ENCODE results near the gene ZFP92. TPM values are rescaled to one million over a fixed set of nuclear protein-coding genes. Genes with fewer than 3 reads are reported as not detected.

ZFP92 gene, protein sequence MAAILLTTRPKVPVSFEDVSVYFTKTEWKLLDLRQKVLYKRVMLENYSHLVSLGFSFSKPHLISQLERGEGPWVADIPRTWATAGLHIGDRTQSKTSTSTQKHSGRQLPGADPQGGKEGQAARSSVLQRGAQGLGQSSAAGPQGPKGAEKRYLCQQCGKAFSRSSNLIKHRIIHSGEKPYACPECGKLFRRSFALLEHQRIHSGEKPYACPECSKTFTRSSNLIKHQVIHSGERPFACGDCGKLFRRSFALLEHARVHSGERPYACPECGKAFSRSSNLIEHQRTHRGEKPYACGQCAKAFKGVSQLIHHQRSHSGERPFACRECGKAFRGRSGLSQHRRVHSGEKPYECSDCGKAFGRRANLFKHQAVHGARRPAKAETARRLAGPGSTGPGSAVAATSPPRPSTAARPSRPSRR
- 0.19 TPM for total RNA-seq
- 0.27 TPM for polyA plus RNA-seq
- long read RNA-seq, donor 1, result 0 reads
- long read RNA-seq, donor 2, result 0 reads
- long read RNA-seq, donor 3, result 0 reads
- long read RNA-seq, donor 4, result 0 reads
- long read RNA-seq, donor 5, result 0 reads
- long read RNA-seq, donor 6, result 0 reads
- long read RNA-seq, donor 7, result 0 reads
- long read RNA-seq, donor 8, result 0 reads
- long read RNA-seq, donor 9, result 0 reads
- long read RNA-seq, donor 10, result 0 reads

DNA sequence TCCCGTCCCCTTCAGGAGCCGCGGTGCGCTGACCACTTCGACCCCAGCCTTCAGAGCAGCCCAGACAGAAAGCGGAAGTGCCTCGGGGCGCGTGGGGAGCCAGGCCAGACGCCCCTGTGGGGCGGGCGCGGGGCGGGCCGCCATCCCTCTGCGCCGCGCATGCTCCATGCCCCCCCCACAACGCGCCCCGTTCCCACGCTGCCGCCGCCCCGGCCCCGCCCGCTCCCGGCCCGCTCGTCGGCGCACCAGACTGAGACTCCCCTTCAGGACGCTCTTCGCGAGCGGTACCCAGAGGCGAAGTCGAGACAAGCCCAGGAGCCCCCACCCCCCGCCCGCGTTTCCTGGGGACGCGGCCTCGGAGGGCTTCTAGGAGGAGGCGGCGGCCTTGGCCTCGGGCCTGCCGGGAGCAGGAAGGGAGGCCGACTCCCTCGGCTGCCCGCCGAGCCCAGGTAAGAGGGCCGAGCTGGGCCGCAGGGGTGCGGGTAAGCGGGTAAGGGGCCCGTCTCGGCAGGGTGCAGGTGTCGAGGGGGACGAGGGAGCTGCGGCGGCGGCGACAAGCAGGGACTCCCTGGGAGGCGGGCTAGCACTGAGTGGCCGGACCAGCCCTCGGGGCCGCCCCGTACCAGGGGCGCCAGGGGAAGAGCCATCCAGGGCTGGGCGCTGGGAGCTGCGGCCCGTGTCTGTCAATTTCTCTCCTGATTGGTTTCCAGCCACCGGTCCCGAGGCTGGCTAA is at the start of gene ZFP92:
TSS of gene ZFP92 (plus strand) at position 218 of the 733 bp plus-strand sequence. CDS start 6,851 bp downstream, outside the sequence.
- H3K27ac ChIP-seq (ENCODE audit: low read depth in 1 of 2, low read length in 1 of 2), result no peak within 1 kb of the TSS
- H3K4me3 ChIP-seq (ENCODE audit: low read length in 2 of 2), result peak within 1 kb of the TSS; percentile 20 to 47
- peaks cover 0 to 26% of the 10 kb centered on the region in 2 donors for H3K27me3 ChIP-seq (ENCODE audit: control insufficient read depth in 2 of 2, insufficient read depth in 1 of 2, low read length in 1 of 2)
- peak in 3 of 9 donors; percentile 4 to 17 (median 6) for DNase-seq (ENCODE audit: low read depth in 6 of 9, low spot score in 9 of 9)
- 1% methylated on average over 70 of the region's 75 CpGs for WGBS
- peaks cover 0 to 6% of the 10 kb centered on the region in 2 donors for H3K4me1 ChIP-seq (ENCODE audit: control insufficient read depth in 2 of 2, insufficient read depth in 2 of 2, low read length in 2 of 2)
- no peaks in the 10 kb centered on the region for H3K36me3 ChIP-seq (ENCODE audit: control insufficient read depth in 2 of 2, insufficient read depth in 2 of 2, low read length in 1 of 2)
- no peaks in the 10 kb centered on the region for H3K9me3 ChIP-seq (ENCODE audit: control insufficient read depth in 2 of 2, insufficient read depth in 1 of 2, low read length in 1 of 2)

DNA sequence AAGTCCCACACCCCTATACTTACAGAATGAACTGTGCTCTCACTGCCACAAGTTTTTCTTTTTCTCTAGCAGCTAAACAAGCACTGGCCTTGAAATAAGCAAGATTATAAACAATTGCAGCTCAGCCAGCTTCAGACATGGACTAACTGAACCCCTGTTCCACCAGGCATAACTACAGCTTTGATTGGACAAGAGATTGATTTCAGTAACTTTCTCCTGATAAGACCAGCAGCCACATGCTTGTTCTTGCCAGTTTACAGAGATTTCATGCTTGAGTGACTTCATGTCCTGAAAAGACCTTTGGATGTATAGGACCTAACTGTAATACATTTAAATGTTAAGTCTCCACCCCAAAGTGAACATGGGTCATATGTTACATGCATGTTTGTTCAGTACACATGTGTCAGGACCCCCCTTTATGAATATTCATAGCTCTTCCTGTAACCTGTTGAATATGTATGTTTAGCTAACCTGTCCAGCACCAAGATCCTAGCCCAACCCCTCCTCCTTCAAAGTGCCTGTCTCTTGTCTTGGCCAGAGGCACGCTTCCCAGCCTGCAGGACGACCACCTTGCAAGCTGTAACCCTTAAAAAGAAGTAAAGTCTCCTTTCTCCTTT is 49.4 kb upstream of the ZFP92 start:
- WGBS, result 88% methylated on average over 2 of the region's 2 CpGs
- no peak for DNase-seq (ENCODE audit: low read depth in 6 of 9, low spot score in 9 of 9)
- peaks cover 0 to 11% of the 10 kb centered on the region in 2 donors for H3K9me3 ChIP-seq (ENCODE audit: control insufficient read depth in 2 of 2, insufficient read depth in 1 of 2, low read length in 1 of 2)
- no peak overlapping the region for H3K4me3 ChIP-seq (ENCODE audit: low read length in 2 of 2)
- no peaks in the 10 kb centered on the region for H3K27me3 ChIP-seq (ENCODE audit: control insufficient read depth in 2 of 2, insufficient read depth in 1 of 2, low read length in 1 of 2)
- H3K4me1 ChIP-seq (ENCODE audit: control insufficient read depth in 2 of 2, insufficient read depth in 2 of 2, low read length in 2 of 2), result no peaks in the 10 kb centered on the region
- no peak overlapping the region for H3K27ac ChIP-seq (ENCODE audit: low read depth in 1 of 2, low read length in 1 of 2)
- H3K36me3 ChIP-seq (ENCODE audit: control insufficient read depth in 2 of 2, insufficient read depth in 2 of 2, low read length in 1 of 2), result no peaks in the 10 kb centered on the region

DNA sequence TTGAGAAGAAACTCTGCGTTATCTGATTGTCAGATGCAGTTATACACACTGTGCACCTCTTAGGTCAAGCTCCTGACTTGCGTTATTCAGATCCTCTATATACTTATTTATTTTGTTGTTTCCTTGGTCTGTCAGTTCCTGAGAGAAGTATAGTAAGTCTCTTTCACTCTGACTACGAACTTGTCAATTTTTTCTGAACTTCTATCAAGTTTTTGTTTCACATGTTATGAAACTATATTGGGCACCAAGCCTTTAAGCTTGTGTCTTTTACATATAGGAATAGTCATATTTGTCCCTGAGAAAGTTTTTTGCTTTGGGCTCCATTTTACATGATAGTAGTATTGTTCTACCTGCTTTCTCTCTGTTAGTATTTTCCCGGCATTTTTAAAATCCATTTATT is 45.6 kb upstream of the ZFP92 start:
- DNase-seq (ENCODE audit: low read depth in 6 of 9, low spot score in 9 of 9), result no peak
- no peaks in the 10 kb centered on the region for H3K36me3 ChIP-seq (ENCODE audit: control insufficient read depth in 2 of 2, insufficient read depth in 2 of 2, low read length in 1 of 2)
- no peak overlapping the region for H3K27ac ChIP-seq (ENCODE audit: low read depth in 1 of 2, low read length in 1 of 2)
- 93% methylated on average over 4 of the region's 4 CpGs for WGBS
- no peak overlapping the region for H3K4me3 ChIP-seq (ENCODE audit: low read length in 2 of 2)
- H3K4me1 ChIP-seq (ENCODE audit: control insufficient read depth in 2 of 2, insufficient read depth in 2 of 2, low read length in 2 of 2), result no peaks in the 10 kb centered on the region
- H3K27me3 ChIP-seq (ENCODE audit: control insufficient read depth in 2 of 2, insufficient read depth in 1 of 2, low read length in 1 of 2), result no peaks in the 10 kb centered on the region
- no peaks in the 10 kb centered on the region for H3K9me3 ChIP-seq (ENCODE audit: control insufficient read depth in 2 of 2, insufficient read depth in 1 of 2, low read length in 1 of 2)

DNA sequence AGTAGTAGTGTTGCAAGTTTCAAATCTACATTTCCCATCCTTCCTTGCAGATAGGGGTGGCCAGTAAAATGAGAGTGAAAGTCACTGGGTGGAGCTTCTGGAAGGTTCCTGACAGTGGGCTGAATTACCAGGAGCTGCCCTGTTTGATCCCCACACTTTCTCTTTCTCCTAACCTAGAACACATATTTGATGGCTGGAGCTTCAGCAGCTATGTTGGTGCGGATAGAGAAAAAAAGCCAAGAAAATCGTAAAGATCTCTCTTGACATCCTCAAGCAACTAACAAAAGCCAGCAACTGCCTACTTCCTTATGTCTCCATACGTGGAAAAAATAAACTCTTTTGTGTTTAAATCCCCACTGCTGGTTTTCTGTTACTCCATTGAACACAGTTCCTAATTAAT is 45.2 kb upstream of the ZFP92 start:
- no peaks in the 10 kb centered on the region for H3K36me3 ChIP-seq (ENCODE audit: control insufficient read depth in 2 of 2, insufficient read depth in 2 of 2, low read length in 1 of 2)
- DNase-seq (ENCODE audit: low read depth in 6 of 9, low spot score in 9 of 9), result no peak
- H3K27ac ChIP-seq (ENCODE audit: low read depth in 1 of 2, low read length in 1 of 2), result no peak overlapping the region
- H3K9me3 ChIP-seq (ENCODE audit: control insufficient read depth in 2 of 2, insufficient read depth in 1 of 2, low read length in 1 of 2), result no peaks in the 10 kb centered on the region
- H3K4me3 ChIP-seq (ENCODE audit: low read length in 2 of 2), result no peak overlapping the region
- H3K27me3 ChIP-seq (ENCODE audit: control insufficient read depth in 2 of 2, insufficient read depth in 1 of 2, low read length in 1 of 2), result no peaks in the 10 kb centered on the region
- WGBS, result 92% methylated on average over 3 of the region's 3 CpGs
- no peaks in the 10 kb centered on the region for H3K4me1 ChIP-seq (ENCODE audit: control insufficient read depth in 2 of 2, insufficient read depth in 2 of 2, low read length in 2 of 2)

DNA sequence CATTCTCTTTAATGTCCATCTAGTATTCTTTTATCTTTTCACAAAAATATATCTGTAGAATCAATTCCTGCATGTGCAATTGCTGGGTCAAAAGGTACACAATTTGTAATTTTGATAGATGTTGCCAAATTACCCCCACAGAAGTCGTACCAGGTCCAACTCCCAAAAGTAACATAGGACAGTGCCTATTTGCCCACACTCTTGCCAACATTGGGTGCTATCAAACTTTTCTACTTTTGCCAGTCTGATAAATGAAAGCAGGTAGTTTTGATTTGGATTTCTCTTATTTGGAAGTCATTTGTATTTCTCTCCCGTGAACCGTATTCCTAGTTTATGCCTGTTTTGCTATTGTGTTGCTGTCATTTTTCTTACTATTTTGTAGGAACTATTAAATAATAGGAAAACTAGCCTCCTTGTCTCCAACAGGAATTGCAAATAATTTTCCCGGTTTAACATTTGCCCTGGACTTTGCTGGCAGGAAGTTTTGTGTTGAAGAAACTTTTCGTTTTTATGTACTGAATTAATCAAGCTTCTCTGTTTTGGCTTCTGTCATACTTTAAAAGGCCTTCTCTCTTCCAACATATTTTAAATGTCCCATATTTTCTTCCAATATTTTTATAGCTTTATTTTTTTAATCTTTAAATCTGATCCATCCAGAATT is 44.3 kb upstream of the ZFP92 start:
- no peak overlapping the region for H3K27ac ChIP-seq (ENCODE audit: low read depth in 1 of 2, low read length in 1 of 2)
- no peaks in the 10 kb centered on the region for H3K27me3 ChIP-seq (ENCODE audit: control insufficient read depth in 2 of 2, insufficient read depth in 1 of 2, low read length in 1 of 2)
- H3K36me3 ChIP-seq (ENCODE audit: control insufficient read depth in 2 of 2, insufficient read depth in 2 of 2, low read length in 1 of 2), result no peaks in the 10 kb centered on the region
- 93% methylated on average over 5 of the region's 5 CpGs for WGBS
- H3K9me3 ChIP-seq (ENCODE audit: control insufficient read depth in 2 of 2, insufficient read depth in 1 of 2, low read length in 1 of 2), result no peaks in the 10 kb centered on the region
- H3K4me1 ChIP-seq (ENCODE audit: control insufficient read depth in 2 of 2, insufficient read depth in 2 of 2, low read length in 2 of 2), result no peaks in the 10 kb centered on the region
- H3K4me3 ChIP-seq (ENCODE audit: low read length in 2 of 2), result no peak overlapping the region
- DNase-seq (ENCODE audit: low read depth in 6 of 9, low spot score in 9 of 9), result no peak

DNA sequence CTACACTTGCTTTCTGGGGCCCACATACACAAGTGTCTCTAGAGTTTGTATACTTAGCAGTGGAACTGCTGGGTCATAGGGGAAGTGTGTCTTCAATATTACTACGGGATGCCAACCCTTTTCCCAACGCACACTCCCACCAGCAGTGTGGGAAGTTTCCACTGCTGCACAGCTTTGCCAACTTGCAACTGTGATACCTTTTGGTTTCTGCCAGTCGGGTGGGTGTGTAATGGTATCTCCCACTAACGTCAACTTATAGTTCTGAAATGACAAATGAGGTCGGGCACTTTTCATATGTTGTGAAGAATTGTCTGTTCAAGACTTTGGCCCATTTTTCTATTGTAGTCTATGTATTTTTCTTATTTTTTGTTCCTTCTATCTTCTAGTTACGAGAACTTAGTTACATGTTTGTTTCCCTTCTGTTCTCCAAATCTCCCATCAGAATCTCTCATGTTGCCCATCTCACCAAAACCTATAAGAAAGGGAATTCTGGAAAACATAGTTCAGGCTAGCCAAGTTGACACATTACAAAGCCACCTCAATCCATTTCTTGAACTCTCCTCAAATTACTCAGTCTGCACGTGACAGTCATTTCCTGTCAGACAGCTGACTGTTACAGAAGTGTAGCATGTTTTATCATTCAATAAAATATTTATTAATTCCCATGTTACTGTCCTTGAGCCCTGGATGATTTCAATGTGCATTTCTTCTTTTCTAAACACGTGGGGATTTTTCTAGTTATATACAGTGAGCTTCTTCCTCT is 40.8 kb upstream of the ZFP92 start:
- no peak for DNase-seq (ENCODE audit: low read depth in 6 of 9, low spot score in 9 of 9)
- Histone ChIP-seq H3K4me1 (ENCODE audit: control insufficient read depth in 2 of 2, insufficient read depth in 2 of 2, low read length in 2 of 2) (no peaks in the 10 kb centered on the region), H3K9me3 (ENCODE audit: control insufficient read depth in 2 of 2, insufficient read depth in 1 of 2, low read length in 1 of 2) (no peaks in the 10 kb centered on the region), H3K27ac (ENCODE audit: low read depth in 1 of 2, low read length in 1 of 2) (no peak overlapping the region), H3K36me3 (ENCODE audit: control insufficient read depth in 2 of 2, insufficient read depth in 2 of 2, low read length in 1 of 2) (no peaks in the 10 kb centered on the region), H3K4me3 (ENCODE audit: low read length in 2 of 2) (no peak overlapping the region), H3K27me3 (ENCODE audit: control insufficient read depth in 2 of 2, insufficient read depth in 1 of 2, low read length in 1 of 2) (no peaks in the 10 kb centered on the region)
- WGBS, result 68% methylated on average over 8 of the region's 8 CpGs

DNA sequence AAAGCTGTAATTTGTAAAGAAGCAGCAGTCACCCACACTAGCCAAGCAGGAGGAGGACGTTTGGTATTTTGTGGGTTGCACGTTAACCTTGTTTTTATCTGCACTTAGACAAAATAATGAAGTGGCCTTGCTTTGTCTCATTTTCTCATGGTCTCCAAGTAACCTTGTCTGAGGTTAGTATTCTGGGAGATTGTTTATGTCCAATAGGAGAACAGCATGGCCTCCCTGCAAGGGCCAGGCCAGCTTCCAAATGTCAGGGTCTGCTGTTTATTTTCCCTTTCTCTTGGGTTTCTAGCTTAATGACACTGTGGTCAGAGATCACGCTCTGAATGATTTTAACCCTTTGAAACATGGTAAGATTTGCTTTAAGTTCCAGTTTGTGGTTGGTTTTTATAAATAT is 40.0 kb upstream of the ZFP92 start:
- DNase-seq (ENCODE audit: low read depth in 6 of 9, low spot score in 9 of 9), result no peak

DNA sequence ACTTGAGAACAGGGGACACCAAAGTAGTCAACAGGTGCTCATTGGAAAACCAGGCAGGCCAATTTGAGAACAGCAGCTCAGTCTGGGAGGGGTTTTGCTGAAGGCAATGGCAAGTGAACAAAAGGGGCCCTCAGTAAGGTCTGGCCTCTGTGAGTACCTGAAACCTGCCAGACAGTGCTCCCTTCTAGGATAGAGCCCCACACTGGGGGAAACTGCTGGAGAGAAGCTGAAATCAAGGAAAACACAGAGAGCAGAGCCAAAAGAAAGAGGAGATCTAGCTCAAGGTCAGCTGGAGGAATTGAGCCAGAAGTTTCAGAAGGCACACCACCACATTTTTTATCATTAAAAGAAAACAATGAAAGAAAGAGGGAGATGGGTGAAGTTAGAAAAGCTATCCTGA is 38.3 kb upstream of the ZFP92 start:
- Histone ChIP-seq H3K4me3 (ENCODE audit: low read length in 2 of 2) (no peak overlapping the region), H3K9me3 (ENCODE audit: control insufficient read depth in 2 of 2, insufficient read depth in 1 of 2, low read length in 1 of 2) (no peaks in the 10 kb centered on the region), H3K4me1 (ENCODE audit: control insufficient read depth in 2 of 2, insufficient read depth in 2 of 2, low read length in 2 of 2) (no peaks in the 10 kb centered on the region), H3K27ac (ENCODE audit: low read depth in 1 of 2, low read length in 1 of 2) (no peak overlapping the region), H3K36me3 (ENCODE audit: control insufficient read depth in 2 of 2, insufficient read depth in 2 of 2, low read length in 1 of 2) (no peaks in the 10 kb centered on the region), H3K27me3 (ENCODE audit: control insufficient read depth in 2 of 2, insufficient read depth in 1 of 2, low read length in 1 of 2) (peaks cover 0 to 2% of the 10 kb centered on the region in 2 donors)
- DNase-seq (ENCODE audit: low read depth in 6 of 9, low spot score in 9 of 9), result no peak

More for the DNA sequence above, 40.0 kb upstream of the ZFP92 start:
- no peak overlapping the region for H3K27ac ChIP-seq (ENCODE audit: low read depth in 1 of 2, low read length in 1 of 2)
- 89% methylated on average over 3 of the region's 3 CpGs for WGBS
- no peaks in the 10 kb centered on the region for H3K4me1 ChIP-seq (ENCODE audit: control insufficient read depth in 2 of 2, insufficient read depth in 2 of 2, low read length in 2 of 2)
- no peaks in the 10 kb centered on the region for H3K36me3 ChIP-seq (ENCODE audit: control insufficient read depth in 2 of 2, insufficient read depth in 2 of 2, low read length in 1 of 2)
- no peak overlapping the region for H3K4me3 ChIP-seq (ENCODE audit: low read length in 2 of 2)
- peaks cover 0 to 2% of the 10 kb centered on the region in 2 donors for H3K27me3 ChIP-seq (ENCODE audit: control insufficient read depth in 2 of 2, insufficient read depth in 1 of 2, low read length in 1 of 2)
- H3K9me3 ChIP-seq (ENCODE audit: control insufficient read depth in 2 of 2, insufficient read depth in 1 of 2, low read length in 1 of 2), result no peaks in the 10 kb centered on the region
